Loucy (cell line): ENCODE results near the gene CACNB3.

Experiments
- H2AFZ ChIP-seq: fragments of 200-600 bp; sonication (generic); 2 replicates; pipeline ENCODE4 v1.6.0; 2016; ENCODE audit warnings: antibody characterized with exemption, mild to moderate bottlenecking, low read length, moderate library complexity
- H3F3A ChIP-seq: fragments of 200-600 bp; 2 replicates; pipeline ENCODE4 v1.6.0; 2016; ENCODE audit warnings: antibody characterized with exemption, low read depth, mild to moderate bottlenecking
- H3K27me3 ChIP-seq: fragments of 200-600 bp; sonication (generic); 2 replicates; pipeline ENCODE4 v1.6.1; 2014; ENCODE audit warnings: low read length, mild to moderate bottlenecking; ENCODE audit not compliant: insufficient read depth, poor library complexity, severe bottlenecking
- H3K36me3 ChIP-seq: fragments of 200-600 bp; sonication (generic); 2 replicates; pipeline ENCODE4 v1.6.1; 2016; ENCODE audit warnings: low read length; ENCODE audit not compliant: insufficient read depth
- H3K4me1 ChIP-seq: fragments of 200-600 bp; sonication (generic); 2 replicates; pipeline ENCODE4 v1.5.1; 2014; ENCODE audit warnings: low read length, mild to moderate bottlenecking; ENCODE audit not compliant: insufficient read depth, poor library complexity, severe bottlenecking
- H3K4me2 ChIP-seq: fragments of 200-600 bp; sonication (generic); 2 replicates; pipeline ENCODE4 v1.6.0; 2014; ENCODE audit warnings: antibody characterized with exemption, low read length, low read depth, mild to moderate bottlenecking; ENCODE audit not compliant: poor library complexity, severe bottlenecking
- H3K4me3 ChIP-seq: fragments of 200-600 bp; sonication (generic); 2 replicates; pipeline ENCODE4 v1.5.1; 2014; ENCODE audit warnings: low read length, mild to moderate bottlenecking, mixed read lengths; ENCODE audit not compliant: poor library complexity, severe bottlenecking
- H3K79me2 ChIP-seq: fragments of 200-600 bp; sonication (generic); 2 replicates; pipeline ENCODE4 v1.6.1; 2014; ENCODE audit warnings: low read length; ENCODE audit not compliant: insufficient read depth
- H3K9ac ChIP-seq: fragments of 200-600 bp; sonication (generic); 2 replicates; pipeline ENCODE4 v1.6.0; 2014; ENCODE audit warnings: mild to moderate bottlenecking, low read depth, low read length, moderate library complexity; ENCODE audit not compliant: poor library complexity, severe bottlenecking
- H3K9me2 ChIP-seq: fragments of 200-600 bp; sonication (generic); replicated peaks from 2 replicates; pipeline ENCODE4 v1.6.1; 2016; ENCODE audit warnings: low read depth, low read length, mixed read lengths
- H3K9me3 ChIP-seq: fragments of 200-600 bp; sonication (generic); 2 replicates; pipeline ENCODE4 v1.6.1; 2014; ENCODE audit warnings: mild to moderate bottlenecking, antibody characterized with exemption, low read length, low read depth; ENCODE audit not compliant: insufficient read depth
- H4K20me1 ChIP-seq: fragments of 200-600 bp; sonication (generic); 2 replicates; pipeline ENCODE4 v1.6.0; 2014; ENCODE audit warnings: antibody characterized with exemption, low read length, mild to moderate bottlenecking; ENCODE audit not compliant: insufficient read depth, poor library complexity, severe bottlenecking
- EZH2phosphoT487 ChIP-seq: fragments of 200-600 bp; IDR thresholded peaks from 2 replicates; pipeline ENCODE4 v1.6.1; 2018; ENCODE audit warnings: antibody characterized with exemption, mild to moderate bottlenecking, moderate library complexity, borderline replicate concordance
- TF ChIP-seq, protein P1 (sequence below): fragments of 200-600 bp; sonication (generic); conservative IDR thresholded peaks from 2 replicates; pipeline ENCODE4 v1.5.1; 2014; ENCODE audit warnings: mild to moderate bottlenecking, antibody characterized with exemption, low read length

Gene CACNB3

DNA sequence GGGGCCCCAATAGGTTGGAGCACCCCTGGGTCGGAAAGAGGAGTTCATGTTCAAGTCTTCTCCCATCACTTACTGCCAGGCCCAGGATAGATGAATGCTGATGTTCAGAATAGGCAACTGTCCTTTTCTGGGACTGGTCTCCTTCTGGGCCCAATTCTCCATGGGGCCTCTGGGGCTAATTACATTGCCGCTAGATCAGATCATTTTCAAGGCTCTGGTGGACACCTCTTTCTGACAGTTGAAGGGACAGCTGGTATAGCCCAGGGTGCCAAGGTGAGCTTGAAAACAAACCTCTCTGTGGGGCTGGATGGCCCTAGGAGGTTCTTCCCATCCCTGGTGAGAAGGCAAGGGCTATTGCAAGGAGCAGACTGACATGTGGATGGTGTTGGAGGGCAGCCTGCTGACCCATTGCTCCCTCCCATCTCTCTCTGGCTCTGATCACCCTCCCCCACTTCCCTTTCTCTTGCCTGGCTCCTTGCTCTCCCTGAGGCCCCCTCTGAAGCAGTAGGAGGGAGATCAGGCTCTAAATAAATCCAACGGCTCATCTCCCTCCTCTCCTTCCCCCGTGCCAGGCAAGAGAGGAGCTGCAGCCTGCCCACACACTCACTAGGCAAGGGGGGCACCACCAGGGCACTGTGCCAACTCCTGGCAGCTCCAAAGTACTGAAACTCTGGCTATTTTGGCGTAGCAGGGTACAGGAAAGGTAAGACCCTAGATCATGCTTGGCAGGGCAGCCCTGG is 1.9 kb downstream of the CACNB3 start:
- TF ChIP-seq, protein P1, sequence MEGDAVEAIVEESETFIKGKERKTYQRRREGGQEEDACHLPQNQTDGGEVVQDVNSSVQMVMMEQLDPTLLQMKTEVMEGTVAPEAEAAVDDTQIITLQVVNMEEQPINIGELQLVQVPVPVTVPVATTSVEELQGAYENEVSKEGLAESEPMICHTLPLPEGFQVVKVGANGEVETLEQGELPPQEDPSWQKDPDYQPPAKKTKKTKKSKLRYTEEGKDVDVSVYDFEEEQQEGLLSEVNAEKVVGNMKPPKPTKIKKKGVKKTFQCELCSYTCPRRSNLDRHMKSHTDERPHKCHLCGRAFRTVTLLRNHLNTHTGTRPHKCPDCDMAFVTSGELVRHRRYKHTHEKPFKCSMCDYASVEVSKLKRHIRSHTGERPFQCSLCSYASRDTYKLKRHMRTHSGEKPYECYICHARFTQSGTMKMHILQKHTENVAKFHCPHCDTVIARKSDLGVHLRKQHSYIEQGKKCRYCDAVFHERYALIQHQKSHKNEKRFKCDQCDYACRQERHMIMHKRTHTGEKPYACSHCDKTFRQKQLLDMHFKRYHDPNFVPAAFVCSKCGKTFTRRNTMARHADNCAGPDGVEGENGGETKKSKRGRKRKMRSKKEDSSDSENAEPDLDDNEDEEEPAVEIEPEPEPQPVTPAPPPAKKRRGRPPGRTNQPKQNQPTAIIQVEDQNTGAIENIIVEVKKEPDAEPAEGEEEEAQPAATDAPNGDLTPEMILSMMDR: no peak
- no peak for TF ChIP-seq EZH2phosphoT487
- no peaks in the 10 kb centered on the region for H3K9me3 ChIP-seq
- H3K4me1 ChIP-seq: peaks cover 30% of the 10 kb centered on the region
- no peaks in the 10 kb centered on the region for H3K36me3 ChIP-seq
- no peaks in the 10 kb centered on the region; the same call in 1 of the 2 replicates for H3F3A ChIP-seq
- no peak overlapping the region for H3K9ac ChIP-seq
- no peak overlapping the region for H2AFZ ChIP-seq
- H3K4me2 ChIP-seq: peak overlapping the region; percentile 84
- no peak overlapping the region for H3K4me3 ChIP-seq
- no peaks in the 10 kb centered on the region for H3K27me3 ChIP-seq
- no peaks in the 10 kb centered on the region for H3K9me2 ChIP-seq
- peaks cover 13% of the 10 kb centered on the region; the same call in 1 of the 2 replicates for H3K79me2 ChIP-seq
- peaks cover 7% of the 10 kb centered on the region for H4K20me1 ChIP-seq

DNA sequence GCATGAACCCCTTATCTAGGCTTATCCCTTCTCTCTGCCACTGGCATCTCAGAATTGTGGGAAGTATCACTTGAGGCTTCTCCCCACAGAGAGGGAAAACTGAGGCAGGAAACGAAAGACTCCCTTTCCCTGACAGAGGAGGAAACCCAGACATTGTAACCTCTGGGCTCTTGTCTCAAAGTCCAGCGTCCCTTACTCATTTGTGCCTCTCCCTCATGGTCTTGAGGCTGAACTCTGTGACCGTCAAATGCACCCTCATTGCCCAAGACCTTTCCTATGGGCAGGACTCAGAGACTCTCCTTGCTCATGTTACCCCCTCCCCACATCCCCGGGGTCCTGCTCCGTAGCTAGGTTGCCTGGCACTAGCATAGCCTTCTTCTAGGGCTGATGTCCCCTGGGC is 3.8 kb downstream of the CACNB3 start:
- no peak overlapping the region for H3K4me3 ChIP-seq
- H3K79me2 ChIP-seq: no peaks in the 10 kb centered on the region; the same call in 1 of the 2 replicates
- TF ChIP-seq, protein P1: no peak
- H3K27me3 ChIP-seq: no peaks in the 10 kb centered on the region
- H3K9me2 ChIP-seq: no peaks in the 10 kb centered on the region
- H4K20me1 ChIP-seq: peaks cover 7% of the 10 kb centered on the region
- H2AFZ ChIP-seq: no peak overlapping the region
- H3K36me3 ChIP-seq: peaks cover under 1% of the 10 kb centered on the region; the same call in 1 of the 2 replicates
- H3K9me3 ChIP-seq: no peaks in the 10 kb centered on the region
- H3K9ac ChIP-seq: no peak overlapping the region
- no peak overlapping the region for H3K4me2 ChIP-seq
- H3F3A ChIP-seq: no peaks in the 10 kb centered on the region
- H3K4me1 ChIP-seq: peaks cover 16% of the 10 kb centered on the region

DNA sequence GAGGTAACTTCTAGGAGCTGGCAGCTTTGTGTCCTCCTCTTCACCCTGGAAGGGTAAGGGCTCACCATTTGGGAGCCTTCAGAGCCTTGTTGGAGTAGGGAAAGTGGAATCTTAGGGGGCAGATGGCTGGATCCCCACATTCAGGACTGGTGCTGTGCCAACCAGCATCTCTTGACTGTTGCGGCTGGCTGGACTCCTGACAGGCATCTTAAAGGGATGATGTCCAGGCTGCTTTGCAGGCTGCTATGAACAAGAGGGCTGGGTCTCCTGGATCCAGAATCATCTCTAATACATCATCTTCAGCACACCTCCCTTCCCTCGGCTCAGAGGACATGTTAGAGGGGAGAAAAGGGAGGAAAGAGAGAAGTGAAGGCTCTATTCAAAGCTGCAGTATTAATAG is 4.4 kb downstream of the CACNB3 start:
- Histone ChIP-seq H3K9me2 (no peaks in the 10 kb centered on the region), H4K20me1 (peaks cover 7% of the 10 kb centered on the region), H3K9me3 (no peaks in the 10 kb centered on the region), H3K79me2 (no peaks in the 10 kb centered on the region; the same call in 1 of the 2 replicates), H3K9ac (no peak overlapping the region), H3K4me3 (no peak overlapping the region), H3F3A (no peaks in the 10 kb centered on the region), H3K4me1 (peaks cover 12% of the 10 kb centered on the region), H3K27me3 (no peaks in the 10 kb centered on the region), H3K36me3 (peaks cover 4% of the 10 kb centered on the region; the same call in 1 of the 2 replicates), H3K4me2 (no peak overlapping the region), H2AFZ (no peak overlapping the region)
- TF ChIP-seq, protein P1: no peak
- TF ChIP-seq EZH2phosphoT487: no peak
